Uterus (tissue), 2 donors: ENCODE data around the gene SHISA5.

Experiments used
- POLR2A ChIP-seq, 2 donors: fragments of 450-650 bp; IDR thresholded peaks; one replicate each; pipeline ENCODE4 v1.6.1; 2016; ENCODE audit warnings: antibody characterized with exemption in 2 of 2, mild to moderate bottlenecking in 1 of 2, moderate library complexity in 1 of 2
- TF ChIP-seq, protein P1 (sequence below), 4 experiments: fragments of 200-600 bp in 2 of 4; fragments of 450-650 bp in 2 of 4; sonication (generic) in 2 of 4; IDR thresholded peaks; one replicate each; pipeline ENCODE4 v1.5.1; 2016 to 2019; ENCODE audit warnings: antibody characterized with exemption in 4 of 4, mild to moderate bottlenecking in 2 of 4, moderate library complexity in 1 of 4

DNA sequence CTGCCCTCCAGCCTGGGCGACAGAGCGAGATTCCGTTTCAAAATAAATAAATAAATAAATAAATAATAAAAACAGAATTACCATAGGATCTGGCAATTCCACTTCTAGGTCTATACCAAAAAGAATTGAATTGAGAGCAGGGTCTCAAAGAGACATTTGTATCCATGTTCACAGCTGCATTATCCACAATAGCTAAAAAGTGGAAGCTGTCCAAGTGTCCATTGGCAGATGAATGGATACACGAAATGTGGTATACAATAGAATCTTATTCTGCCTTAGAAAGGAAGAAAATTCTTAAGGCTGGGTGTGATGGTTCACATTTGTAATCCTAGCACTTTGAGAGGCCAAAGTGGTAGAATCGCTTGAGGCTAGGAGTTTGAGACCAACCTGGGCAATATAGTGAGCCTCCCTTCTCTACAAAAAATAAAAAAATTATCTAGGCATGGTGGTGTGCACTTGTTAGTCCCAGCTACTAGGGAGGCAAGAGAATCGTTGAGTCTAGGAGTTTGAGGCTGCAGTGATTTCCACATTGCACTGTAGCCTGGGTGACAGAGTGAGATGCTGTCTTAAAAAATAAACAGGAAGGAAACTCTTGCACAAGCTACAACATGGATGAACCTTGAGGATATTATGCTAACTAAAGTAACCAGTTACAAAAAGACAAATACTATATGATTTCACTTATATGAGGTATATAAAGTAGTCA is 28.4 kb upstream of the SHISA5 start:
- no peak for TF ChIP-seq POLR2A (IDR thresholded peaks at IDR 0.05)
- TF ChIP-seq, protein P1, sequence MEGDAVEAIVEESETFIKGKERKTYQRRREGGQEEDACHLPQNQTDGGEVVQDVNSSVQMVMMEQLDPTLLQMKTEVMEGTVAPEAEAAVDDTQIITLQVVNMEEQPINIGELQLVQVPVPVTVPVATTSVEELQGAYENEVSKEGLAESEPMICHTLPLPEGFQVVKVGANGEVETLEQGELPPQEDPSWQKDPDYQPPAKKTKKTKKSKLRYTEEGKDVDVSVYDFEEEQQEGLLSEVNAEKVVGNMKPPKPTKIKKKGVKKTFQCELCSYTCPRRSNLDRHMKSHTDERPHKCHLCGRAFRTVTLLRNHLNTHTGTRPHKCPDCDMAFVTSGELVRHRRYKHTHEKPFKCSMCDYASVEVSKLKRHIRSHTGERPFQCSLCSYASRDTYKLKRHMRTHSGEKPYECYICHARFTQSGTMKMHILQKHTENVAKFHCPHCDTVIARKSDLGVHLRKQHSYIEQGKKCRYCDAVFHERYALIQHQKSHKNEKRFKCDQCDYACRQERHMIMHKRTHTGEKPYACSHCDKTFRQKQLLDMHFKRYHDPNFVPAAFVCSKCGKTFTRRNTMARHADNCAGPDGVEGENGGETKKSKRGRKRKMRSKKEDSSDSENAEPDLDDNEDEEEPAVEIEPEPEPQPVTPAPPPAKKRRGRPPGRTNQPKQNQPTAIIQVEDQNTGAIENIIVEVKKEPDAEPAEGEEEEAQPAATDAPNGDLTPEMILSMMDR (IDR thresholded peaks at IDR 0.05), result no peak
